Activated CD8-positive, alpha-beta T cell treated with anti-CD3 and anti-CD28 coated beads for 36 hours (primary cell): ENCODE data around the gene PPP3CA. TPM values are rescaled to one million over a fixed set of nuclear protein-coding genes. Genes with fewer than 3 reads are reported as not detected.

Source experiments
- ATAC-seq: fragments of 200-7000 bp; cut with Tn5 transposase; one replicate; pipeline ENCODE4 v1.10.0; 2021; ENCODE audit warnings: mild to moderate bottlenecking, moderate library complexity
- CTCF ChIA-PET: fragments of 350-600 bp; sonication (Branson Sonifier 250); formaldehyde crosslinking; loops from one replicate; lab custom pipeline; 2021; ENCODE audit warnings: antibody characterized with exemption; lab: Charles Lee
- POLR2A ChIA-PET: fragments of 350-600 bp; sonication (Branson Sonifier 250); formaldehyde crosslinking; loops from one replicate; lab custom pipeline; 2021; ENCODE audit warnings: antibody characterized with exemption; lab: Charles Lee
- DNase-seq: peaks from one replicate; pipeline ENCODE4 v3.0.0-alpha.2; 2020
- H3K27ac Mint-ChIP-seq: one replicate; pipeline ENCODE4 v1.8.0; 2021; ENCODE audit warnings: mild to moderate bottlenecking, mixed read lengths
- H3K27me3 Mint-ChIP-seq: one replicate; pipeline ENCODE4 v1.8.0; 2021; ENCODE audit warnings: mixed read lengths
- H3K36me3 Mint-ChIP-seq: one replicate; pipeline ENCODE4 v1.8.0; 2021; ENCODE audit warnings: low read depth, mixed read lengths
- H3K4me1 Mint-ChIP-seq: one replicate; pipeline ENCODE4 v1.8.0; 2021; ENCODE audit warnings: low read depth, mixed read lengths
- H3K4me3 Mint-ChIP-seq: one replicate; pipeline ENCODE4 v1.8.0; 2021; ENCODE audit warnings: mild to moderate bottlenecking, moderate library complexity, mixed read lengths
- H3K9me3 Mint-ChIP-seq: one replicate; pipeline ENCODE4 v1.8.0; 2021; ENCODE audit warnings: mixed read lengths
- CTCF ChIP-seq: fragments of 200-600 bp; IDR thresholded peaks from one replicate; pipeline ENCODE4 v1.8.0; 2022; ENCODE audit warnings: antibody characterized with exemption, mild to moderate bottlenecking
- intact Hi-C: fragments of 100-400 bp; cut with micrococcal nuclease; formaldehyde crosslinking; loops from one replicate; pipeline ENCODE4 v1.10.0; 2022
- total RNA-seq, 2 experiments: library from RNA; stranded (reverse); gene quantifications; one replicate each; pipeline ENCODE4 v1.2.3, GENCODE V29; 2021

Gene PPP3CA
- total RNA-seq, 2 experiments from 2014 or later, result 11.8 to 12.7 TPM

DNA sequence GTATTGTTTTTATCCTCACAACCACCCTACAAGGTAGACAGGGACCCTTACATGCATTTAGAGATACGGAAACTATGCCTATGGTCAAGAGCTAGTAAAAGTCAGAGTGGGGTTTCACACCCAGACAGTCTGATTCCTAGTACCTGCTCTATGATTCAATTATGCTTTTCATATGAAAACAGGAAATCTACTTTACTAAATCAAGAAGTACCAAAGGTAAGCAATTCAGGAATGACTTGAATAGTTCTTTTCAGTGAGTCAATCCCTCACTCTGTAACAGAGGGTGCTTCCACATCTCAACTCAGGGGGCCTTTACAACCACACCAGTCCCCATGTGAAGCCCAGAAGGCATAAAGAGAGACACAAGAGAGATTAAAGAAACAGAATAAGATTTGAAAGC, 191.4 kb downstream of the PPP3CA start:
- ChIA-PET CTCF (interaction anchor here (1.5 kb wide), 2 partner anchors 151 to 1063 kb away, joined by 3 to 4 read pairs; no protein-coding TSS in a partner anchor), POLR2A (interaction anchor here (0.8 to 1.2 kb wide), 3 partner anchors 8 to 31 kb away, joined by 3 to 4 read pairs (median 3); no protein-coding TSS in a partner anchor)
- peaks cover 51% of the 10 kb centered on the region for H3K4me1 Mint-ChIP-seq
- no peaks in the 10 kb centered on the region for H3K9me3 Mint-ChIP-seq
- H3K4me3 Mint-ChIP-seq, result peak overlapping the region; percentile 18
- intact Hi-C loops, result loop anchor here (1.0 to 5.0 kb wide), 2 partner anchors 117 to 134 kb away; no protein-coding TSS in a partner anchor
- TF ChIP-seq CTCF, result no peak
- H3K27me3 Mint-ChIP-seq, result no peaks in the 10 kb centered on the region
- DNase-seq, result peak; percentile 47
- H3K36me3 Mint-ChIP-seq, result peaks cover 7% of the 10 kb centered on the region
- H3K27ac Mint-ChIP-seq, result peak overlapping the region; percentile 86
- ATAC-seq, result peak; percentile 95

DNA sequence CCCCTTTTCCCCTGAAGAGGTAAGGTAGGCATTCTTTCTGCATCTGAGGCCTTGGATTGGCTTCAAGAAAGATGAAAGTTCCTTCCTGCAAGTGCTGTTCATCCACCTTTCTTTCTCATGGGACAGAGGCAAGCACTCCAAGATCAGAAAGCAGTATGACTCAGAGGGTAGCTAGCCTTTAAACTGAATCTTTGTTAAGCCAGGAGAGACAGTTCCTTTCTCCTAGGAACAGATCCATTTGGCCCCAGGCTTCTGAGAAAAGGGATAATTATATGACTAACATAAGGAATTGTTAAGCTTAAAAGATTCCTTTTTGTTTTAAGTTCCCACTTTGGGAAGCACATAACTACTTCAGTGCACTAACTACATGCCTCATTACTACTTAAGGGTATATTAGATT, 192.0 kb downstream of the PPP3CA start:
- no peaks in the 10 kb centered on the region for H3K9me3 Mint-ChIP-seq
- POLR2A ChIA-PET, result interaction anchor here (0.8 to 1.2 kb wide), 3 partner anchors 8 to 32 kb away, joined by 3 to 4 read pairs (median 3); no protein-coding TSS in a partner anchor
- peaks cover 7% of the 10 kb centered on the region for H3K36me3 Mint-ChIP-seq
- DNase-seq (no peak), ATAC-seq (no peak)
- H3K27ac Mint-ChIP-seq, result no peak overlapping the region
- H3K4me3 Mint-ChIP-seq, result no peak overlapping the region
- intact Hi-C loops, result loop anchor here (5.0 kb wide), 1 partner anchor 133 kb away; no protein-coding TSS in a partner anchor
- no peak for TF ChIP-seq CTCF
- CTCF ChIA-PET, result interaction anchor here (1.5 kb wide), 2 partner anchors 151 to 1062 kb away, joined by 3 to 4 read pairs; no protein-coding TSS in a partner anchor
- no peaks in the 10 kb centered on the region for H3K27me3 Mint-ChIP-seq
- peaks cover 51% of the 10 kb centered on the region for H3K4me1 Mint-ChIP-seq

- TF ChIP-seq CTCF, result no peak
- Mint-ChIP-seq H3K36me3 (peaks cover 7% of the 10 kb centered on the region), H3K9me3 (no peaks in the 10 kb centered on the region), H3K4me1 (peaks cover 47% of the 10 kb centered on the region), H3K27ac (no peak overlapping the region), H3K27me3 (no peaks in the 10 kb centered on the region), H3K4me3 (no peak overlapping the region)
- ATAC-seq (no peak), DNase-seq (no peak)
- intact Hi-C loops, result no loop called here
- POLR2A ChIA-PET, result interaction anchor here (1.2 kb wide), 1 partner anchor 50 kb away, joined by 4 read pairs; no protein-coding TSS in a partner anchor
- CTCF ChIA-PET, result interaction anchor here (1.1 kb wide), 1 partner anchor 26 kb away, joined by 3 read pairs; no protein-coding TSS in a partner anchor
These were observed 193.7 kb downstream of the PPP3CA start for GRCh38 chr4:101153653-101154052.

DNA sequence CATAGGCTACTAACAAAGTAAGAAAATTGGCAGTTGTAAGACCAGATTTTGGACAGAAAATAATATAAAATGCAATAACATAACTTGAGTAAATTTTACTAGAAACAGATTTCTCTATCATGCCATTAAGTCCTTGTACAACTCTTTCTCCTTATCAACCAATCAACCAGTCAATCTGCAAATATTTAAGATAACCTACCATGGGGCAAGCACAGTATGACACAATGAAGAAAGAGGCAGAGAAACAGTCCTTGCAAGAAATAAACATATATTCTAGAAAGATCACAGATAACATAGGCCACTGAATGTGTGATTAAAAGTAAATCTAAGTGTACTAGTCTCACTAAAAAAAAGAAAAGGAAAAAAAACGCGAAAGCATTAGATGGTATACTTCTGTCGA, 194.8 kb downstream of the PPP3CA start:
- ChIA-PET CTCF (no interaction called here), POLR2A (interaction anchor here (1.2 kb wide), 1 partner anchor 49 kb away, joined by 4 read pairs; no protein-coding TSS in a partner anchor)
- DNase-seq, result no peak
- no peak for ATAC-seq
- Mint-ChIP-seq H3K27ac (no peak overlapping the region), H3K4me1 (peaks cover 39% of the 10 kb centered on the region), H3K27me3 (no peaks in the 10 kb centered on the region), H3K36me3 (peaks cover 7% of the 10 kb centered on the region), H3K4me3 (no peak overlapping the region), H3K9me3 (no peaks in the 10 kb centered on the region)
- intact Hi-C loops, result no loop called here
- no peak for TF ChIP-seq CTCF

GRCh38 chr4:101148551-101148950, 198.8 kb downstream of the PPP3CA start:
- intact Hi-C loops, result no loop called here
- H3K36me3 Mint-ChIP-seq, result no peaks in the 10 kb centered on the region
- ChIA-PET POLR2A (interaction anchor here (0.6 kb wide), 1 partner anchor 107 kb away, joined by 4 read pairs; no protein-coding TSS in a partner anchor), CTCF (interaction anchor here (0.7 kb wide), 1 partner anchor 30 kb away, joined by 4 read pairs; no protein-coding TSS in a partner anchor)
- peaks cover 10% of the 10 kb centered on the region for H3K4me1 Mint-ChIP-seq
- H3K27me3 Mint-ChIP-seq, result no peaks in the 10 kb centered on the region
- DNase-seq (no peak), ATAC-seq (no peak)
- no peak overlapping the region for H3K27ac Mint-ChIP-seq
- H3K4me3 Mint-ChIP-seq, result no peak overlapping the region
- TF ChIP-seq CTCF, result no peak
- H3K9me3 Mint-ChIP-seq, result peaks cover 3% of the 10 kb centered on the region
